Gastrocnemius medialis (tissue), 4 donors: ENCODE results near the gene LTB4R2.

ENCODE experiments used
- CTCF ChIP-seq, 5 experiments: fragments of 450-650 bp in 3 of 5; fragments of 200-600 bp in 2 of 5; sonication (generic) in 2 of 5; IDR thresholded peaks in 4 of 5; conservative IDR thresholded peaks in 1 of 5; 1 replicate in 4 of 5; 2 replicates in 1 of 5; pipeline ENCODE4 v1.5.1; 2016 to 2019; ENCODE audit warnings: antibody characterized with exemption in 5 of 5, mild to moderate bottlenecking in 3 of 5, moderate library complexity in 3 of 5
- POLR2A ChIP-seq, 2 donors: fragments of 450-650 bp; IDR thresholded peaks; one replicate each; pipeline ENCODE4 v1.6.1; 2017; ENCODE audit warnings: antibody characterized with exemption in 2 of 2, mild to moderate bottlenecking in 2 of 2, moderate library complexity in 2 of 2

DNA sequence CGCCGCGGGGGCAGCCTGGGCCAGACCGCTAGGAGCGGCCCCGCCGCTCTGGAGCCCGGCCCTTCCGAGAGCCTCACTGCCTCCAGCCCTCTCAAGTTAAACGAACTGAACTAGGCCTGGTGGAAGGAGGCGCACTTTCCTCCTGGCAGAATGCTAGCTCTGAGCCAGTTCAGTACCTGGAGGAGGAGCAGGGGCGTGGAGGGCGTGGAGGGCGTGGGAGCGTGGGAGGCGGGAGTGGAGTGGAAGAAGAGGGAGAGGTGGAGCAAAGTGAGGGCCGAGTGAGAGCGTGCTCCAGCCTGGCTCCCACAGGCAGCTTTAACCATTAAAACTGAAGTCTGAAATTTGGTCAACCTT is 6.6 kb downstream of the LTB4R2 start:
- TF ChIP-seq CTCF (IDR thresholded peaks at IDR 0.05 in 4 of 5, conservative IDR thresholded peaks at IDR 0.05 in 1 of 5): no peak
- no peak for TF ChIP-seq POLR2A (IDR thresholded peaks at IDR 0.05)
